ENCODE results near the gene EXD3.

The EXD3 gene

GRCh38 chr9:137434498-137435380 is 11.8 kb upstream of the EXD3 start:
- TF ChIP-seq CTCF (conservative IDR thresholded peaks at IDR 0.05; ENCODE audit: low read depth, low read length), result no peak
- Histone ChIP-seq H3K4me1 (ENCODE audit: low read depth, poor library complexity, severe bottlenecking) (peaks cover 6% of the 10 kb centered on the region), H3K27ac (no peak overlapping the region), H3K9ac (no peak overlapping the region), H2AFZ (ENCODE audit: low read depth) (no peak overlapping the region), H3K4me3 (IDR thresholded peaks at IDR 0.05; ENCODE audit: insufficient read depth, low read depth, low read length) (no peak overlapping the region), H3K79me2 (ENCODE audit: insufficient read depth, low read depth) (no peaks in the 10 kb centered on the region), H3K36me3 (ENCODE audit: insufficient read depth) (no peaks in the 10 kb centered on the region), H3K4me2 (no peak overlapping the region), H4K20me1 (ENCODE audit: insufficient read depth) (no peaks in the 10 kb centered on the region), H3K27me3 (ENCODE audit: insufficient read depth, low read depth) (peaks cover 77% of the 10 kb centered on the region)

GRCh38 chr9:137433916-137434431 is 11.0 kb upstream of the EXD3 start:
- Histone ChIP-seq H3K79me2 (ENCODE audit: insufficient read depth, low read depth) (no peaks in the 10 kb centered on the region), H3K4me3 (IDR thresholded peaks at IDR 0.05; ENCODE audit: insufficient read depth, low read depth, low read length) (no peak overlapping the region), H3K27ac (no peak overlapping the region), H3K4me2 (no peak overlapping the region), H3K4me1 (ENCODE audit: low read depth, poor library complexity, severe bottlenecking) (peaks cover 6% of the 10 kb centered on the region), H2AFZ (ENCODE audit: low read depth) (no peak overlapping the region), H3K27me3 (ENCODE audit: insufficient read depth, low read depth) (peaks cover 74% of the 10 kb centered on the region), H3K9ac (no peak overlapping the region), H3K36me3 (ENCODE audit: insufficient read depth) (no peaks in the 10 kb centered on the region), H4K20me1 (ENCODE audit: insufficient read depth) (no peaks in the 10 kb centered on the region)
- no peak for TF ChIP-seq CTCF (conservative IDR thresholded peaks at IDR 0.05; ENCODE audit: low read depth, low read length)

- H4K20me1 ChIP-seq (ENCODE audit: insufficient read depth), result no peaks in the 10 kb centered on the region
- no peaks in the 10 kb centered on the region for H3K36me3 ChIP-seq (ENCODE audit: insufficient read depth)
- no peak overlapping the region for H3K27ac ChIP-seq
- H3K4me2 ChIP-seq, result no peak overlapping the region
- no peak overlapping the region for H2AFZ ChIP-seq (ENCODE audit: low read depth)
- H3K79me2 ChIP-seq (ENCODE audit: insufficient read depth, low read depth), result no peaks in the 10 kb centered on the region
- H3K9ac ChIP-seq, result no peak overlapping the region
- peaks cover 6% of the 10 kb centered on the region for H3K4me1 ChIP-seq (ENCODE audit: low read depth, poor library complexity, severe bottlenecking)
- TF ChIP-seq CTCF (conservative IDR thresholded peaks at IDR 0.05; ENCODE audit: low read depth, low read length), result no peak
- no peak overlapping the region for H3K4me3 ChIP-seq (IDR thresholded peaks at IDR 0.05; ENCODE audit: insufficient read depth, low read depth, low read length)
- peaks cover 68% of the 10 kb centered on the region for H3K27me3 ChIP-seq (ENCODE audit: insufficient read depth, low read depth)
Observed at GRCh38 chr9:137433349-137433915, 10.5 kb upstream of the EXD3 start.

GRCh38 chr9:137432687-137433348 is 9.9 kb upstream of the EXD3 start:
- H3K27ac ChIP-seq, result no peak overlapping the region
- peaks cover 6% of the 10 kb centered on the region for H3K4me1 ChIP-seq (ENCODE audit: low read depth, poor library complexity, severe bottlenecking)
- H2AFZ ChIP-seq (ENCODE audit: low read depth), result no peak overlapping the region
- peaks cover 67% of the 10 kb centered on the region for H3K27me3 ChIP-seq (ENCODE audit: insufficient read depth, low read depth)
- no peaks in the 10 kb centered on the region for H3K36me3 ChIP-seq (ENCODE audit: insufficient read depth)
- no peak overlapping the region for H3K4me2 ChIP-seq
- TF ChIP-seq CTCF (conservative IDR thresholded peaks at IDR 0.05; ENCODE audit: low read depth, low read length), result no peak
- H3K4me3 ChIP-seq (IDR thresholded peaks at IDR 0.05; ENCODE audit: insufficient read depth, low read depth, low read length), result no peak overlapping the region
- no peaks in the 10 kb centered on the region for H4K20me1 ChIP-seq (ENCODE audit: insufficient read depth)
- no peak overlapping the region for H3K9ac ChIP-seq
- no peaks in the 10 kb centered on the region for H3K79me2 ChIP-seq (ENCODE audit: insufficient read depth, low read depth)
